Panc1 (cell line): ENCODE data around the gene DDX21. TPM values are rescaled to one million over a fixed set of nuclear protein-coding genes. Genes with fewer than 3 reads are reported as not detected.
A peak's percentile ranks its signal among the peaks of the same experiment; 100 is the strongest.

Experiments used
- ATAC-seq: fragments of 200-7000 bp; cut with Tn5 transposase; 2 replicates; pipeline ENCODE4 v1.9.1; 2020; ENCODE audit warnings: mild to moderate bottlenecking, moderate library complexity
- BruUV-seq: library from RNA; stranded (reverse); fragments of 400-500 nt; replicated peaks from 2 replicates; lab custom pipeline; 2021; lab: Mats Ljungman, UMichigan
- CTCF ChIA-PET: fragments of 300-600 bp; sonication (Branson Sonifier 250); formaldehyde crosslinking; loops from one replicate; lab custom pipeline; 2022; ENCODE audit warnings: antibody characterized with exemption; lab: Charles Lee
- POLR2A ChIA-PET: fragments of 300-600 bp; sonication (Branson Sonifier 250); formaldehyde crosslinking; loops from one replicate; lab custom pipeline; 2022; ENCODE audit warnings: antibody characterized with exemption; lab: Charles Lee
- DNase-seq: peaks from one replicate; pipeline ENCODE4 v3.0.0-alpha.2; 2010; ENCODE audit warnings: low read depth, low spot score
- H3K27ac ChIP-seq: 2 replicates; pipeline ENCODE4 v1.5.1; 2011; ENCODE audit warnings: mild to moderate bottlenecking, low read length, inconsistent platforms
- H3K27me3 ChIP-seq: fragments of 200-500 bp; sonication (Bioruptor generic); 2 replicates; pipeline ENCODE4 v1.6.0; 2014; ENCODE audit warnings: low read length, inconsistent platforms; ENCODE audit not compliant: control insufficient read depth, insufficient read depth
- H3K36me3 ChIP-seq: fragments of 200-500 bp; sonication (Bioruptor generic); 2 replicates; pipeline ENCODE4 v1.5.1; 2014; ENCODE audit warnings: inconsistent platforms, mild to moderate bottlenecking, low read length, moderate library complexity; ENCODE audit not compliant: control insufficient read depth, insufficient read depth
- H3K4me1 ChIP-seq: 2 replicates; pipeline ENCODE4 v1.5.1; 2011; ENCODE audit warnings: inconsistent platforms, mild to moderate bottlenecking, low read length, moderate library complexity; ENCODE audit not compliant: control insufficient read depth, insufficient read depth
- H3K4me3 ChIP-seq, 2 experiments: 2 replicates each; pipeline ENCODE4 v1.5.1; 2011 to 2012; ENCODE audit warnings: low read depth in 2 of 2, low read length in 2 of 2, mild to moderate bottlenecking in 2 of 2, inconsistent platforms in 1 of 2, moderate library complexity in 1 of 2
- H3K9me3 ChIP-seq: fragments of 200-500 bp; sonication (Bioruptor generic); 2 replicates; pipeline ENCODE4 v1.5.1; 2014; ENCODE audit warnings: low read depth, mild to moderate bottlenecking, inconsistent platforms, low read length, moderate library complexity; ENCODE audit not compliant: control insufficient read depth, insufficient read depth
- CTCF ChIP-seq: fragments of 450-650 bp; IDR thresholded peaks from 2 replicates; pipeline ENCODE4 v1.5.1; 2017; ENCODE audit warnings: mild to moderate bottlenecking
- POLR2AphosphoS5 ChIP-seq: IDR thresholded peaks from 2 replicates; pipeline ENCODE4 v1.6.1; 2012; ENCODE audit warnings: mild to moderate bottlenecking, low read depth, low read length, moderate library complexity
- REST ChIP-seq, 2 experiments: IDR thresholded peaks; 2 replicates each; pipeline ENCODE4 v1.6.1; 2011 to 2012; ENCODE audit warnings: low read depth in 2 of 2, control low read depth in 1 of 2, low read length in 1 of 2, mild to moderate bottlenecking in 1 of 2, moderate library complexity in 1 of 2; ENCODE audit not compliant: insufficient read depth in 1 of 2
- SIN3A ChIP-seq: IDR thresholded peaks from 2 replicates; pipeline ENCODE4 v1.6.1; 2012; ENCODE audit warnings: low read depth, mild to moderate bottlenecking, low read length, moderate library complexity, borderline replicate concordance; ENCODE audit not compliant: insufficient read depth
- TCF7L2 ChIP-seq: IDR thresholded peaks from 2 replicates; pipeline ENCODE4 v1.6.1; 2011; ENCODE audit warnings: mild to moderate bottlenecking, low read depth, low read length, inconsistent platforms
- in situ Hi-C: cut with HindIII; loops from 2 replicates; pipeline ENCODE4 v1.10.0; 2016; ENCODE audit warnings: low sequenced_read_pairs, low pct_unique_long_range_greater_than_20kb
- intact Hi-C: fragments of 100-400 bp; cut with micrococcal nuclease; formaldehyde crosslinking; loops from one replicate; pipeline ENCODE4 v1.10.0; 2022; ENCODE audit not compliant: unreplicated experiment
- total RNA-seq: library from RNA; stranded (reverse); gene quantifications from one replicate; pipeline ENCODE4 v1.2.1, GENCODE V29; 2021; ENCODE audit not compliant: unreplicated experiment

DDX21 gene
- total RNA-seq, 1 experiment from 2014 or later = 172 TPM

- H3K36me3 ChIP-seq = peaks cover 9% of the 10 kb centered on the region; the same call in 1 of the 2 replicates
- ChIA-PET CTCF (interaction anchor here (0.5 kb wide), 1 partner anchor 29 kb away, joined by 3 read pairs; no protein-coding TSS in a partner anchor), POLR2A (no interaction called here)
- H3K9me3 ChIP-seq = no peaks in the 10 kb centered on the region
- intact Hi-C loops = no loop called here
- ATAC-seq = no peak; the same call in 1 of the 2 replicates
- H3K4me3 ChIP-seq = peak overlapping the region; percentile 72 to 86
- H3K27me3 ChIP-seq = no peaks in the 10 kb centered on the region
- H3K27ac ChIP-seq = peak overlapping the region; percentile 84
- DNase-seq = no peak
- H3K4me1 ChIP-seq = peaks cover 17% of the 10 kb centered on the region
- TF ChIP-seq POLR2AphosphoS5 (no peak), REST (IDR thresholded peaks at IDR 0.05; ENCODE audit: insufficient read depth in 1 of 2, low read depth in 2 of 2, low read length in 1 of 2) (no peak), SIN3A (0 out of 2 replicates have a peak, but pooled peaks have one; percentile 31), TCF7L2 (no peak), CTCF (no peak)
- in situ Hi-C loops = no loop called here
- BruUV-seq = no TSS peak
Observed at GRCh38 chr10:68989317-68989990, 33.5 kb downstream of the DDX21 start.

GRCh38 chr10:68992636-68993440, 36.9 kb downstream of the DDX21 start:
- Histone ChIP-seq H3K27me3 (no peaks in the 10 kb centered on the region), H3K4me3 (no peak overlapping the region), H3K9me3 (no peaks in the 10 kb centered on the region), H3K27ac (no peak overlapping the region), H3K4me1 (peaks cover 17% of the 10 kb centered on the region), H3K36me3 (no peaks in the 10 kb centered on the region)
- no TSS peak for BruUV-seq
- TF ChIP-seq SIN3A = no peak
- TF ChIP-seq REST (IDR thresholded peaks at IDR 0.05; ENCODE audit: insufficient read depth in 1 of 2, low read depth in 2 of 2, low read length in 1 of 2) = no peak
- TF ChIP-seq TCF7L2 = no peak
- TF ChIP-seq POLR2AphosphoS5 = no peak
- no peak for TF ChIP-seq CTCF
- intact Hi-C loops = no loop called here
- ChIA-PET POLR2A (no interaction called here), CTCF (no interaction called here)
- in situ Hi-C loops = no loop called here
- ATAC-seq = no peak
- no peak for DNase-seq
